Measurements from ENCODE around the gene TRPC5OS.

- no peak for TF ChIP-seq GABPA (IDR thresholded peaks at IDR 0.05; ENCODE audit: low read depth)
- no peak for TF ChIP-seq CTCF (IDR thresholded peaks at IDR 0.05; ENCODE audit: insufficient read depth, low read length)
Measured at GRCh38 chrX:111880735-111881134, 4.8 kb downstream of the TRPC5OS start.

All from HL-60 (cell line).